Measurements from ENCODE around the gene TUBA3C.
"Not testable (repeated sequence)": the region's sequence is repeated elsewhere in the genome, so short reads cannot be mapped to it uniquely, and the experiment has no call there.

Gene TUBA3C

DNA sequence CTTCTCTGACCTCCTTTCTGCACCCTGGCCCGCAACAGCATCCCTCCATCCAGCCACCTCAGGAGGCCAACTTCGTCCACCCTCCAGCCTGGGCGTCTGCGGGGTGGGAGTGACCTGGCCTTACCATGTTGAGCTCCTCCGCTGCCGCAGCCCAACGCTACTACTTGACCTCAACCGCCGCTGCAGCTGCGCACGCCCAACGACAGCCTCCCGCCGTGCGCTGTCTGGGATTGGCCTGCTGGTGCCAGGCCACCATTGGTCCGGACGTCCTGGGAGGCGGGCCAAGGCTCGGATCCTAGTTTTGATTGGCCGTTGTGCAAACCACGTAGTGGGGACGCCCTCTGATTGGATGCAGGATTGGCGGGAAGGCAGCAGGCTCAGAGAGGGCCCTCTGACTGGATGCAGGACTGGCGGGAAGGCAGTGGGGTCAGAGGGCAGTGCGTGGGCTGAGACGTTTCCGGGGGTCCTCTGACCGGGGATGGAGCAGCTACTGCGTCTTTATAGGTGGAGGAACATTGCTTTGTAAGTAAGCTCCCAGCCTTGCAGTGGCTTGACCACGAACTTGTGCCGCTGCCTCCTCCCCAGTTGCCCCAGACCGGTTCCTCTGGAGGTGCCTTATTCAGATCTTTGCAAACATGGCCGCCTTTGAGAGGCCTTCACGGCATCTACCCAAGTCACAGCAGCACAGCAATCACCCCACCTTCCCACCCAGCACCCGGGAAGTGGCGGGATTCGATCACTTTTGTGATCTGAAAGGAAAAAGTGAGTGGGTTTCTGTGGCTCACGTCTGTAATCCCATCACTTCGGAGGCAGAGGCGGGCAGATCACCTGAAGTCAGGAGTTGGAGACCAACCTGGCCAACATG, at the start of gene TUBA3C:
TUBA3C (minus strand) TSS at position 204 of the 865 bp plus-strand sequence; CDS start at position 127, 77 bp downstream.
- DNase-seq (ENCODE audit: low read depth) = no peak

DNA sequence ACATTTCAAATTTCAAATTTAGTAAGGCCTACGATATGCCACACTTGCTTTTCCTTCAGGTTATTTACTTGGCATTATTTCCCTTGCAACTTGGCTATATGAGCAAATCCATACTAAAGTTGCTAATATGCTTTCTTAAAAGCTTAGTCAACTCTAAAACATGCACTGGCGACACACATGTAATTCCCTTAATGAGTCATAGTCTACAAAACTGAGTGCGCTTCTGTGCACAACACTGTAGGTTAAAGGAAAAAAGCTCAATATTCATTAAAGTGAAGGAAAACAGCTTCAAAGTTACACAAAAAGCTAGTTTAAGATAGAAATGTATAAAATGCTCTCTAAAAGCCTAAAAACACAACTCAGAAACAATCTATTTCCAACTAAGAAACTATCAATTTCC, 25.8 kb upstream of the TUBA3C start:
- not testable (repeated sequence) for DNase-seq (ENCODE audit: low read depth)

DNA sequence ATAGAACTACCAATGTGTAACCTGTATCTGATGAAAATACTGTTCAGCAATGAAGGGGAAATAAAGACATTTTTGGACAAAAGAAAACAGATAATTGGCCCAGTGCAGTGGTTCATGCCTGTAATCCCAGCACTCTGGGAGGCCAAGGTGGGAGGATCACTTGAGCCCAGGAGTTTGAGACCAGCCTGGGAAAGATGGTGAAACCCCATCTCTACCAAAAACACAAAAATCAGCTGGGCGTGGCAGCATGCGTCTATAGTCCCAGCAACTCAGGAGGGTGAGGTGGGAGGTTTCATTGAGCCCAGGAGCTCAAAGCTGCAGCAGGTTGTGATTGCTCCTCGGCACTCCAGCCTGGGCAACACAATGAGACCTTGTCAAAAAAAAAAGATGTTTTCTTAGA, 11.0 kb upstream of the TUBA3C start:
- DNase-seq (ENCODE audit: low read depth) = not testable (repeated sequence)

DNA sequence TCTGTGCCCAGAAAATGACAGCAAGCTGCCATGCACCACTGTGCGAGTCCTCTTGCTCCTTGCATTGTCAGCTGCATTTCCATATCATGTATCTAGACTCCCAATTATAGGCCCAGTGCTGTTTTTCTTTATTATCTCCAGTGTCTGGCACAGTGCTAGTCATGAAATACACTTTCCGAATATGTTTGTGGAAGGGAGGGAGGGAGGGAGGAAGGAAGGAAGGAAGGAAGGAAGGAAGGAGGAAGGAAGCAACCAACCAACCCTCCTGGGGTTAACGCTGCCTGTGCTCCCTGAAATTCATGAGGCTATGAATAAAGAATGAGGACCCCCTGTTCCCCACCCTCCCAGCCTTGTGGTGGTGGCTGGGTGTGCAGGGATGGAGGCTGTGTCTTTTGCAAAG, 8.3 kb upstream of the TUBA3C start:
- not testable (repeated sequence) for DNase-seq (ENCODE audit: low read depth)

DNA sequence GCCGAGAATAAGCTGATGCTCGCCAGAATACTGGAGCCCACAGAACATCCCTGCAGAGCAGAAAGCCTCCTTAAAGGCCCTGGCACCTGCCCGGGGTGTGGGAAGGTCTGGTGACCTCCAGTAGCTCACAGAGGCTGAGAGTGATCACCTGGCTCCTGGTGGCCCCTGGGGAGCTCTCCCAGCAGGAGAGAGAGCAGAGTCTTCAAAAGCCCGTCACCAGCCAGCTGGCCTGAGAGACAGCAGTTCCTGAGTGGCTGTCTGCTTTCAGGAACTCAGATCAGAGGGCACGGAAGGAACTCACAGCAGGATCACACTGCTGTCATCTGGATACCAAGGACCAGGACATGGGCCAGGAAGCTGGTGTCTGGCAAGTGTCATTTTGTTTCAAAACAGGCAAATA, 7.7 kb upstream of the TUBA3C start:
- not testable (repeated sequence) for DNase-seq (ENCODE audit: low read depth)

DNA sequence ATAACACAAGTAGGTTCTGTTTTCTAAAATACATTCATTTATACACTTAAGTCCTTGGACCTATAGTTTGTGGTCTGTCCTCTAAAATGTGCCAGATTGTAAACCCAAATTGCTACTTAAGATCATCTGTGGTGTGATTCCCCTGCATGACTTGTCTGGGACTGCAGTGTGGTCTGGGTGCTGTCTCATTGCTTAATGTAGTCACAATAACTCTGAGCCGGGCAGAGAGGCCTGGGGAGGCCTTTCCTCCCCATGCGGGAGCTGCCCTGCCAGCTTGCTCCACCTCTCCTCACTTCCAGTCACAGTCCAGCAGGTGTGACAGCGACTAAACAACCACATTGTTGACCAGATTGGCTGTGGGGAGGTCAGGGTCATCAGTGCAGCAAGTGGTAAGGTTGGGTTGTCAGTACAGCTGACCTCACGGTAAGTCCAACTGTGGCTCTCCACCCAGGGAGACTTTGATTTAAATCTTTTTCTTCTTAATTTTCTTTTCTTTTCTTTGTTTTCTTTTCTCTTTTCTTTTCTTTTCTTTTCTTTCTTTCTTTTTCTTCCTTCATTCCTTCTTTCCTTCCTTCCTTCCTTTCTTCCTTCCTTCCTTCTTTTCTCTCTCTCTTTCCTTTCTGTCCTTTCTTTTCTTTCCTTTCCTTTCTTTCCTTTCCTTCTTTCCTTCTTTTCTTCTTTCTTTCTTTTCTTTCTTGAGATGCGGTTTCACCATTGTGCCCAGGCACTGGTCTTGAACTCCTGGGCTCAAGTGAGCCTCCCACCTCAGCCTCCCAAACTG, 4.4 kb upstream of the TUBA3C start:
- DNase-seq (ENCODE audit: low read depth) = no peak

DNA sequence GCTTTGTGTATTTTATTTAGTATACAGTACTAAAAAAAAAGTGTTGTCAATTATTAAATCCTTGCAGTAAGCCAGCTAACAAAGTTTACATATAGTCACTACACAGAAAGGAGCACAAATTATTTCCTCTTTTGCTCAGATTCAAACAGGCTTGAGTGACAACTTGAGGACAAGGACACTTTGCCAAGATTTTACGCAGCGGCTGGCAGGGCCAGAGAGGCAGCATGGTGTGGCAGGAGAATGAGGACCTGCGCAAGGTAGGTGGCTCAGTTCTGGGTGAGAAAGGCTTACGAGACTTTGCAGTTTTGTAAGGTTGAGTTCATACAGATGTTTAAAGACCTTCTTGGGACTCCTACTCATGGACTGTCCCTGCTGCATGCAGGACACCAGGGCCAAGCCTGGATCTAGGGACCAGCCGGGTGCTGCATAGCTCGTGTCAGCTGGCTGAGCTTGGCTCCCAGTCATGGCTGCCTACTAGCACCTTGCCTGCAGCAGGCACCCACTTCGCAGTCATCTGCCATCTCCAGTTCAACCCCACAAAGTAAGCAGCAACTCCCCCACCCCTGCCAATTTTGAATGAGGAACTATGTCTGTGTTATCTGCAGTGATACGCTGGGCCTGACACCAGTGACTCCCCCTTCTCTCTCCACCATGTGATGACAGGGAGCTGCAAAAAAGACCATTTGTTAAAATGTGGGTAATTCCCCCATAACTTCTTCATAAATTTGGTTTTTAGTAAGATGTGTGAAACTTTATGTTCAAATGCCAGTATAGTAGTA, 3.7 kb upstream of the TUBA3C start:
- no peak for DNase-seq (ENCODE audit: low read depth)

DNA sequence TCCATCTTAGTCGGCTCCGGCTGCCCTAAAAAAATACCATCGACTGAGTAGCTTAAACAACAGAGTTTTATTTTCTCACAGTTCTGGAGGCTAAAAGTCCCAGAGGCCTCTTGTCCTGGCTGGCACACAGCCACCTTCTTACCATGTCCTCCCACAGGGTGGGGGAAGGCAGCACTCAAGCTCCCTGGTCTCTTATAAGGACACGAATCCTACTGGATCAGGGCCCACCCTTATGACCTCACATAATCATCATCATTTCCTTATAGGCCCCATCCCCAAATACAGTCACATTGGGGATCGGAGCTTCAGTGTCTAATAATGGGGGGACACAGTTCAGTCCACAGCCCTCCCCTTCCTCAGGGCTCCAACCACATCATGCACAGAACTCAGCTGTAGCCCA, 2.6 kb upstream of the TUBA3C start:
- no peak for DNase-seq (ENCODE audit: low read depth)

DNA sequence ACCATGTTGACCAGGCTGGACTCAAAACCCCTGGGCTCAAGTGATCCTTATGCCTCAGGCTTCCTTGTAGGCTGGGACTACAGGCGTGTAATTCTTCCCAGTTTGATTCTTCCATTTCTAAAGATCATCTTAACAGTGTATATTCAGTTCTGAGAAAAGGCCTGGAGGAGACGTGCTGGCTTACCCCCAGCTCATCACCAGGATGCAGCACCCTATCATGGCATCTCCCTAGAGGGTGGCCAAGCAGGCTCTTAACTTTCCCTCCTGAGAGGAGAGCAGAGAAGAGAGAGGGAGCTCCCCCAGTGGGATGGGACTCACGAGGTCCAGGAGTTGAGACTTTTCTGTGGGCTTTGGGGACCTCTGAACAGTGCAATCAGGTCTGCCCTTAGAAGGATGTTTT, 2.1 kb upstream of the TUBA3C start:
- DNase-seq (ENCODE audit: low read depth) = no peak

DNA sequence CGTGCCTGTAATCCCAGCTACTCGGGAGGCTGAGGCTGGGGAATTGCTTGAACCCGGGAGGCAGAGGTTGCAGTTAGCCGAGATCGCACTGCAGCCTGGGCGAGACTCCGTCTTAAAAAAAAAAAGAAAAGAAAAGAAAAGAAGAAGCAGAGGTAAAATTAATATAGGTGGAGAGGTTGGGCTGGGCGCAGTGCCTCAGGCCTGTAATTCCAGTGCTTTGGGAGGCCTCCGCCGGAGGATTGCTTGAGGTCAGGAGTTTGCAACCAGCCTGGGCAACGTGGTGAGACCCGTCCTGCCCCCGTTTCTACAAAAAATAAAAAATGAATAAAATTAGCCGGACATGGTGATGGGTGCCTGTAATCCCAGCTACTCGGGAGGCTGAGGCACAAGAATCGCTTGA, 912 bp upstream of the TUBA3C start:
- DNase-seq (ENCODE audit: low read depth) = no peak

DNA sequence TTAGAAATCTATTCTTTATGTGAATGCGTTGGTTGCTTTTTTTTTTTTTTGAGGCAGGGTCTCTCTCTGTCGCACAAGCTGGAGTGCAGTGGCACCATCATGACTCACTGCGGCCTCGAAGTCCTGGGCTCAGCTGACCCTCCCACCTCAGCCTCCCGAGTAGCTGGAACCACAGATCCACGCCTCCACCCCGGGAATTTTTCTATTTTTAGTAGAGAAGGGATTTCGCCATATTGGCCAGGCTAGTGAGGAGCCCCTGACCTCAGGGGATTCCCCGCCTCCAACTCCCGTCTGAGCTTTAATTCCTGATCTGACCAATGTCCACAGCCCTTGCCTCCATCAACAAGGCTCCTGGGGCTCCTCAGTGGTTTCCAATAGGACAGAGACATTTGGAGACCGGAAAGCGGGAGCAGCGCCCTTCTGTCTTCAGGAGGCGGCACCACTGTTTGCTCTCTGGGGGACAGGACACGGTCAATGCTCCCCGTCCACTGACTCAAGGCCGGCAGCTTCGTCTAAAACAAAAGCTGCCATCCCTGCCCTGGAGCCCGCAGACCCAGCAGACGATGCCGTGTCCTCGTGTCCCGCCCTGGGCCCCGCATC, 503 bp downstream of the TUBA3C start:
- DNase-seq (ENCODE audit: low read depth) = no peak

DNA sequence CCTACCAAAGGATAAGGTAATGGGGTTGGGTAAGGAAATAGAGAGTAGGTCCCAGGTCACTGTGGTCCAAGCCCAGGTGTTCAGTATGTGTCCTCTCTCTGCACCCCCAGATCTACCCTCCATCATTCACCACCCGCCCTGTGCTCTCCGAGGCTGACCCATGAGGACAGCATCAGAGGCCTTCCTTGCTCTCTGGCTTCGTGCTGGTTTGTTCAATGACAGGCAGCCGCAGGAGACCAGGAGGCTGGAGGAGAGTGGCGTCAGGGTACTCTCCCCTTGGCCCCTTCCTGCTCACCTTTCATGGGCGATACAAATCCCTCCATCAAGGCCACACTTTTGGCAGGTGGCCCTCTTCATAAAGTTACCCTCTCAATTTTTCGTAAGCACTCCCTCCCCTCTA, 1.7 kb downstream of the TUBA3C start:
- no peak for DNase-seq (ENCODE audit: low read depth)

DNA sequence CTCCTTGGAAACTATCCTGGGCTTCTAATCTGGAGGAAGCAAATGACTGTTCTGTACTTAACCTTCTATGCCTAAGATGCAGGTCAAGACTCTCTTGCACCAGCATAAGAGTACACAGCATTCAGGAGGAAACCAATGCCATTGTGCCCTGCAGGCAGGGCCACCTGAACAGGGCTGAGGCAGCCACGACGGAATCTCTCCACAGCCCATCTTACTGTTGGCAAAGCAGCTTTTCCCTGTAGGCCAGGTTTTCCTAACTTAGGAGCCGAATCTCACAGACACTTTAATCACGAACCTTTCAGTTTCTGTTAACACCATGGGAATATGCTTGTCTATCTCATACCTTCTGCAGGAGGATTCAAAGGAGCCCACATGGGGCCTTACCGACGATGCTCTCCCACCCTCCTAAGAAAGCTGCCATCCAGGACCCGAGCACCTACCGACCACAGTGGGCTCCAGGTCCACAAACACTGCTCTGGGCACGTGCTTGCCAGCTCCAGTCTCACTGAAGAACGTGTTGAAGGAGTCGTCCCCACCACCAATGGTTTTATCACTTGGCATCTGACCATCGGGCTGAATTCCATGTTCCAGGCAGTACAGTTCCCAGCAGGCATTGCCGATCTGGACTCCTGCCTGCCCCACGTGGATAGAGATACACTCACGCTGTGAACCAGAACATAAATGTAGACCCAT, 2.6 kb downstream of the TUBA3C start:
- DNase-seq (ENCODE audit: low read depth) = no peak

DNA sequence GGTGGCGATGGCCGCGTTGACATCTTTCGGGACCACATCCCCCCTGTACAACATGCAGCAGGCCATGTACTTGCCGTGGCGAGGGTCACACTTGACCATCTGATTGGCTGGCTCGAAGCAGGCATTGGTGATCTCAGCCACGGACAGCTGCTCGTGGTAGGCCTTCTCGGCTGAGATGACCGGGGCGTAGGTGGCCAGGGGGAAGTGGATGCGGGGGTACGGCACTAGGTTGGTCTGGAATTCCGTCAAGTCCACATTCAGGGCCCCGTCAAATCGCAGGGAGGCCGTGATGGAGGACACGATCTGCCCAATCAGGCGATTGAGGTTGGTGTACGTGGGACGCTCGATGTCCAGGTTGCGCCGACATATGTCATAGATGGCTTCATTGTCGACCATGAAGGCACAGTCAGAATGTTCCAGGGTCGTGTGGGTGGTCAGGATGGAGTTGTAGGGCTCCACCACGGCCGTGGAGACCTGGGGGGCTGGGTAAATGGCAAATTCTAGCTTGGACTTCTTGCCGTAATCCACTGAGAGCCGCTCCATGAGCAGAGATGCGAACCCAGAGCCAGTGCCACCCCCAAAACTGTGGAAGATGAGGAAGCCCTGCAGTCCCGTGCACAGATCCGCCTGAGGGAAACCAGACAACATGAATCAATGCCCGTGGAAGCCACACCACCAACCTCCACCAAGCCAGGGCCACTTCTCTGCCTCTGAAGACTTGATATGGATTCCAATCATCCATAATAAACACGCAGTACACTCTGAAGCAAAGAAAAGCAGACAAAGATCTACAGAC, 4.4 kb downstream of the TUBA3C start:
- not testable (repeated sequence) for DNase-seq (ENCODE audit: low read depth)

DNA sequence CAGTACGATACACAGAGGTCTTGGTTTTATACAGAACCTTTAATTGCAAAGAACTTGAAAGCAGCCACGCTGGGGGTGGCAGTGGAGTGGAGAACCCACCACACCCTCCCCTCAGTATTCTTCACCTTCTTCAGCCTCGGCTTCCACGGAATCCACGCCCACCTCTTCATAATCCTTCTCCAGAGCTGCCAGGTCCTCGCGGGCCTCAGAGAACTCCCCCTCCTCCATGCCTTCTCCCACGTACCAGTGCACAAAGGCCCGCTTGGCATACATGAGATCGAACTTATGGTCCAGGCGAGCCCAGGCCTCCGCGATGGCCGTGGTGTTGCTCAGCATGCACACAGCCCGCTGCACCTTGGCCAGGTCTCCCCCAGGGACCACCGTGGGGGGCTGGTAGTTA, 7.9 kb downstream of the TUBA3C start:
- no peak for DNase-seq (ENCODE audit: low read depth)

DNA sequence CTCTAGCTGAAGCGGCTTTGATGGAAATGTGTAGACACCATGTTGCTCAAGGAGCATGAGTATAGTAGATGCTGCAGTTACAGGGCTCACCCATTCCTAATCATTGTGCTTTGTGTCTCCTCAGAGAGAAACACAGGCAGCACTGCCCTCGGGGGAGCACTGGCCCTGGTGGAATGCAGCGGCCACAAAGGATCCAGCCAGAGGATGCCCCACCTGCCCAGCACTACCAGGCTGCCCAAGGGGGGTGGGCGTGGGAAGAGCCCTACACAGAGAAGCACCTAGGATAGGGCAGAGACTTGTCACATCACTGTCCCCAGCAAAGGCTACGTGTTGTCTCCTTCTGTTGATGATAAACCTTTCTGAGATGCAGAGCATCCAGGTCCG, 9.0 kb downstream of the TUBA3C start:
- DNase-seq (ENCODE audit: low read depth) = no peak

DNA sequence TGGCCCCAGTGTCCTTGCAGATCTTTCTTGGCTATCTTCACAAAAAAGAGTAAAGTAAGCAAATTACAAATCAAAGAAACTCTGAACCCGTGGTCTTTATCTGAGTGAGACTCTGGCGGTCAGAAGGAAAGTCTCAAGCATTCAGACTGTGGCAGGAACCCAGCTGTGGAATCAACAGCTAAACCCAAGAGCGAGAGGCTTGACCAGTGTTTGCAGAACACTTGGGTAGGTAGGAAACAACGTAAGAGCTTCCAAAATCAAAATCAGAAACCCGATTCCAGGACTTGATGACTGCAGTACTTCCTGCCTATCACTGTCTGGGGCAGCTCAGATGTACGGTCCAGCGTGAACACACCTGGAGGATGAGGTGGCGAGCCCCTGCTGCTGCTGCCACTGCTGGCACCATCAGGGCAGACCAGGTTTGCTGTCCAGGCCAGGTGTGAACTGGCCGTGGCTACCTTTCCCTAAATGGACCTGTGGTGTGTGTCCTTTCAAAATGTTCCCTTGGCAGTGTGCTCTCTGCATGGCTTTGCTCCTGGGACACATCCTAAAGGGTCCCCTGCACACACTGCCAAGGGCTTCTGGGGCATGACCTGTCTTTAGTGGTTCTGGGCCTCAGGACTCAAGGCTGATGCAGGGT, 9.5 kb downstream of the TUBA3C start:
- no peak for DNase-seq (ENCODE audit: low read depth)

DNA sequence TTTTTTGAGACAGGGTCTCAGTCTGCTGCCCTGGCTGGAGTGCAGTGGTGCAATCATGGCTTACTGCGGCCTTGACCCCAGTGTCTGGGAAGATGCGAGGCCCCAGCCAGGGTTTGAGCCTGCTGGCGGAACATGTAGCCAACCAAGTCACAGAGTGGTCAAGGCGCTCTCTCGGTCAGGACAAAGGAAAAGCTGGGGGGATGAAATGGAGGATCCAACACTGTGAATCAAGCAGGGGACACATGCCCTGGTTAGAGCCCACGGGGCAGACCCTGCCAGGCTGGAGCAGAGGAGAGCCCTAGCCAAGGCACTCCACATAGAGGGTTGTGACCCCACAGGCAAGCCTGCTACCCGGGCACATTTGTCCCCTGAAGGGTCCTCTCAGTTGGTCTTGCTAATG, 10.1 kb downstream of the TUBA3C start:
- no peak for DNase-seq (ENCODE audit: low read depth)

DNA sequence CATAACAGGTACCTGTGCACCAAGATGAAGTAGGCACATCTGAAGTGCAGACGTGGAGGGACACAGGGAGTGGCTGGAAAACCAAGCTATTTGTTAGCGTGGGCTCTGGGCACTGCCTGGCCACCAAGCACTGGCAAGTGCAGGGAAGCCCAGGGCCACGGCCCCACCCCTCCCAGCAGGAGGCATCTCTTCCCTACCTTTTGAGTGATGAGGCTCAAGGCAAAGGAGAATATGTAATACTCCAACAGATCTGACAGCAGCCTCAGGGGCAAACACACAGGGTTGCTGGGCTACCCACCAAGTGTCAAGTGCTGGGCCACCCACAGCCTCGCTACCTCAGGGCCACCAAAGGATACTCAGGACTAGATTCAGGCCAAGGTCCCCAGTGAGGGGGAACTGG, 11.6 kb downstream of the TUBA3C start:
- DNase-seq (ENCODE audit: low read depth) = no peak

DNA sequence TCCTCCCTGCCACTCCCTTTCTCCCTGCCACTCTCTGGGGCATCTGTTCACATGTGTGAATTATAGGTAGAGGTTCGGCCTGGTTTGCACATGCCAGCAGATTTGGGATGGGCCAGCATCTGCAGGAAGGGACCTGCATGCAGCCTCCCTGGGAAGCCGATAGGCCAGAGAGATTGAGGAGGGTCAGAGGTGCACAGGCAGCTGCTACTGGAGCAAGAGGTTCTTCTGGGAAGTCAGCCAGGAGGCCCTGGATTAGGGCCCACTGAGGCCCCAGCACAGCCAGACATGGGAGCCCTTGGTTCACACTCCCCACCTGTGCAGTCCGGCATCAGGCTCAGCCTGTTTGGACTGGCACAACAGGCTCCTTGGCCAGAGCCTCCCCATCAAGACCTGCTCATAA, 12.1 kb downstream of the TUBA3C start:
- no peak for DNase-seq (ENCODE audit: low read depth)
